NCI-H2171 treated with DMSO at 0.1 percent for 48 hours (cell line): ENCODE data around the gene PTPN22.
"Not testable (repeated sequence)": the region's sequence is repeated elsewhere in the genome, so short reads cannot be mapped to it uniquely, and the experiment has no call there.

Experiments
- DNase-seq: peaks from one replicate; lab custom pipeline; 2025; lab: John Stamatoyannopoulos, UW

The PTPN22 gene

DNA sequence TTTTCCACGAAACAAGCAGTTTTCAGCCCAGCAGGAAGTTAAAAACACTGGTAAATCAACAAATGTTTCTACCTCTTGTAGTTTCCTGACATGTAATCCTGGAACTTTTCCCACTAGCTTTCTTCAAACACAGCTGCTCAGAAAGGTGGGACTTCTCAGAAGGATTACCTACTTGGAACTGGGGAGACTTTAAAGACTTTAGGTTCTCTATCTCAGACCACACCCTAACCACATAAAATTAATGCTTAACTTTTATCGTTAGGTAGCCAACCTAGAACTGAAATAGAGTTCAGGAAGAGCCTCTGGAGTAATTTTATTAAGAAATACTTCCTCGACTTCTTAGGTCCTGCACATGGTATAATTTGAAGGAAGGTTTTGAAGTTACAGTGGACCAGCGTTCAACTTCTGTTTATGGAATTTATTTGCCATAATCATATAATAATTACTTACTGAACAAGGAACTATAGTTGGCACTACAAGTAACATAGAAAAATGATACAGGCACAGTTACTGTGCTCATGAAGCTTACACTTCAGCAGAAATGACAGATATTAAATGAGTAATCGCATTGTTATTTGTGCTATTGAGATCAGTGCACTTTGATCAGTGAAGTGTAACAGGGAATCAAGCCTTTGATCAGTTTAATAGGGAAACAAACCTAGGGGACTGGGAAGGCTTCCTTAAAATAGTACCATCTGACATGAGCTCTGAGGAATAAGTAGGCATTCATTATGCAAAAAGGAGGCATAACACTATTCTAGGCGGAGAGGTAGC lies 16.1 kb upstream of the PTPN22 start, which contains the start of gene BCL2L15:
Gene BCL2L15 (minus strand): TSS at position 180 of the 774 bp plus-strand sequence. CDS start 206 bp downstream, outside the sequence.
- DNase-seq: no peak

DNA sequence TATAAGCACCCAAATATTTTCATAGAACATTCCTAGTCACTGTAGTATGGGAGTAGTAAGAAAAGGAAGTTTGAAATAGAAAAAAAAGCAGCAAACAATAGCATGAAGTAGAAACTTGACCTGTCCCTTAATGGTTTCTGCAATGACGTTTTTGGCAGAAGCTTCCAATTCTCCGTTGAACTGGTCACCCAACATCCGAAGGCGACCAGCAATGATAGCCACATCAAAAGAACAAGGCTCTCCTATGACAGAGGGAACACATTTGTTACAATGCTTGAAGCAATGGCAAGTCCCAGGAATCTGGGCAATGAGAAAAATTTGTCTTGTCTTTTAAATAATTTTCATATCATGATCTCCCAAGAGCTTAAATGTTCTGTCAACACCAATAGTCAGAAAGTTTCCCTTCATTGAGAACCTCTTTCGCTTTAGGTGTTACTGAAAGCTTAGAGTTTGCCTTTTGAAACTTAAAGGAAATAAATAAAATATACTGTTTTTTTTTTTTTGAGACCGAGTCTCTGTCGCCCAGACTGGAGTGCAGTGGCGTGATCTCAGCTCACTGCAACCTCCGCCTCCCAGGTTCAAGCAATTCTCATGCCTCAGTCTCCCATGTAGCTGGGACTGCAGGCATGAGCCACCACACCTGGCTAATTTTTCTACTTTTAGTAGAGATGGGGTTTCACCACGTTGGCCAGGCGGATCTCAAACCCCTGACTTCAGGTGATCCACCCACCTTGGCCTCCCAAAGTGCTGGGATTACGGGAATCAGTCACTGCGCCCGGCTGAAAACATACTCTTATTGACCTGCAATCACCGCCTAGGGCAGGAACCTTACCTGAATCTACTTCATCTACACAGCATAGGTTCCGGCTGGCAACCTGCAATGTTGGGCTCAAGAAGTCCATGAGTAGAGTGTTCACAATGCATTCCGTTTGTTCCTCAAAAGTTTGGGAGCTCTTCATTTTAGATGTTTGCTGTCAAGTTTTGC lies 15.2 kb upstream of the PTPN22 start:
- DNase-seq: no peak

DNA sequence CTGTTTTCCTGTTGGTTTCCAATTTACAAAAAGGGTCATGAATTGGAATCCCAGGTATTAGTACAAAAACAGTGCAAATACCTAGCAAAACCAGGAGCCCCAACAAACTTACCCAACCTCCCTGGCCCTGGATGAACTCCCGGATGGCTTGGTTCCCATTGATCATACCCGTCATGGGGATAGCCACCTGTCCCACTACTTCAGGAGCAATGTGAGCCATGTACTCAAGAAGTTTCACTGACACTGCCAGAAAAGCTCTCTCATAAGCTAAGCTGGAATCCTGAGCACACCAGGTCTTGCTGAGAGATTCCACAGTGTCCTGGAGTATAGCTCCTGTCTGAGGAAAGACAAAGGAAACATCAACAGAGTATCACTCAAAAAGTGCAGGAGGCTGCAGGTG lies 10.1 kb upstream of the PTPN22 start:
- no peak for DNase-seq

DNA sequence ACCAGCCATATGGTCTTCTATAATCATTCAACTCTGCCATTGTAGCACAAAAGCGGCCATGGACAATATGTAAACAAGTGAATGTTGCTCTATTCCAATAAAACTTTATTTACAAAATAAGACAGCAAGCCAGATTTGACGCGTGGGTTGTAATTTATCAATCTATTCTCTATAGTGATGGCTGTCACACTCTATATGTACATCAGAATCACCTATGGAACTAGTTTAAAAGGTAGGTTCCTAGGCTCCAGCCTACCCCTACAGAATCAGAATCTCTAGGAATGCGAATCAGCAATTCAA lies 8.2 kb upstream of the PTPN22 start:
- DNase-seq: no peak

DNA sequence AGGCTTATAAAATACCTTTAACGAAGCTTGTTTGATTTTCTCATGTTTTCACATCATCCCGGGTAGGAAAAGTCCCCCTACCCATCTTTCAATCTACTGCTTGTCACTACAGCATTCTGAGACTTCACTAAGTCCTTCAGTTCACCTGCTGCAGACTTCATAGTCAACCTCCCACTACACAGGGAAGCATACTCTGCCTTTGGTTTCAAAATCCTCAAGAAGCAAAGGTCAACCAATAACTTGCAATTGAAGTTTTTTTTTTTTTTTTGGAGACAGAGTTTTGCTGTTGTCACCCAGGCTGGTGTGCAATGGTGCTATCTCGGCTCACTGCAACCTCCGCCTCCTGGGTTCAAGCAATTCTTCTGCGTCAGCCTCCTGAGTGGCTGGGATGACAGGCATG lies 4.7 kb upstream of the PTPN22 start:
- DNase-seq: no peak

DNA sequence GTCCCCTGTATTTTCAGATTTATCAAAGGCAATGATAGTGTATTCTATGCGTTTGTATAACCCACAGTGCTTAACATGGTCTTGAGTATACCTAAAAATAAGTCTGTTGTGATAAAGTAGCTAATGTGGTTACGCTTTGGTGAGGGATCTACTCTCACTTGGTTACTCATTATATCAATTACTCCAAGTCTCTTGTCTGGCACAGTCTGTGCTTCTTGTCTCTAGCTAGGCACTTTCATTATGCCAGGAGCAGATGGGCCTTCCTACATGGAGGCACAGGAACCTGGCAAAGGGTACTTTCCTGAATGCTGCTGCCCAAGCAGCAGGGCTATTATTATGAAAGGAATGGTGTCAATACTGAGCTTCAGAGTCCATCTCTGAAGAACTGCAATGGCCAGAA lies 4.2 kb upstream of the PTPN22 start:
- DNase-seq: peak; percentile 48

DNA sequence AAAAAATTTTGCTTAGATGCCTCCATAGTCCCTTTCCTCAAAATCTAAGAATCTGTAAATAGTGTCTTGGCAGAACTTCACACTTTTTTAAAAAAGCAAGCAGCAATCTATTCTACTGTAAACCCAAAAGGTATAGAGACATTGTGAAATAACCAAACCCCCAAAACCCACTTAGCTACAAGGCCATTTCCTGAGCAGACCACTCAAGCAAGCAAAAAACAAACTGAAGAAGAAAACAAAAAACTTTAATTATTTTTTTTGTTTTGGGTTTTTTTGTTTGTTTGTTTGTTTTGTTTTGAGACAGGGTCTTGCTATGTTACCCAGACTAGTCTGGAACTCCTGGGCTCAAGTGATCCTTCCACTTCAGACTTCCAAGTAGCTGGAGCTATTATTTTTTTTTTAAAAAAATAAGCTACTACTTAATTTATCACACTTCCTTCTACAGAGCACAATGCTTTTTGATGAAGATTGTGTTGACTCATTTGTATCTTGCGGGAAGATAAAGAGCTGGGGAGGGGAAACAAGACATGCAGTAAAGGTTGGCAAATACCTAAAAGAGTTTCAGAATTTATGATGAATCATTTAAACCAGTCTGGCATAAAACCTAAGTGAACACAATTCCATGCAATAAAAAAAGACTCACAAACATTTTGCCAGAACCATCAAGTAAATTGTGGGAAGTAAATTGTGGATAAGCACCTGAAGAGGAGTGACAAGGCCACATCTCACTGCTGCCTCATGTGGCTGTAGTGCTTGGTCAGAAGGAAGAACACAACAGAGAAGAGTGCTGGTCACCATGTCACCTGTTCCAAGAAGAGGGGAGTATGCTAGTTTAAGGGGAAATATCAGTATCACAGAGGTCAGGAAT lies 2.7 kb upstream of the PTPN22 start:
- DNase-seq: peak; percentile 23

DNA sequence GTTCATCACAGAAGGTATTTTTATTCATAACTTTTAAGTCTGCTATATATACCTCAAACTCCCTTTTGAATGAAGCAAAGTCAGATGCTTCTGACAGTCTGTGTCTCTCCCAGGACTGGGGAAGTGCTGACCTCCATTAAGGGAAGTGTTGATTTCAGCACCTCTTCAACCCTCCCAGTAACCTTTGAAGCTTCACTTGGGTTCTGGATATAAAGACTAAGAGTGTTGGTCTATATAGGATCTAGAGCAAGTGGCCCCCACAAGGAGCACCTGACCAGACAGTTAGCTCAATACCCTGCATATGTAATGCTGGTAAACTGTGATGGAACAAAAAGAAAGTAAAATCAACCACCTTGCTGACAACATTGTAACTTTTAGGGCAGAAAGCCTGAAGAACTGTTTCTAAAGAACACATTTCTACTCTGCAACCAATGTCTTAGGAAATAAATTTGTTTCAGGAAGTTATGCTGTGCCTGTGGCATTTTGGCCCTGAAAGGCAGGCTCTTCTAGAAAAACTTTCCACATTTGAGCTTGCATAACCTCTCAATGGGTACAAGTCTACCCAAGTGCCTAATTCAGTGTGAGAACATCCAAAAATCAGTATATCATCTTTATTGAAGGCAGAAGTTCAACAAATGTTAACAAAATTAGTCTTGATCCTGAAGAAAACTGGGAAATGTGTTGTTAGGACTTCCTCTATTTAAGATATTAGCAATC lies 865 bp upstream of the PTPN22 start:
- no peak for DNase-seq

DNA sequence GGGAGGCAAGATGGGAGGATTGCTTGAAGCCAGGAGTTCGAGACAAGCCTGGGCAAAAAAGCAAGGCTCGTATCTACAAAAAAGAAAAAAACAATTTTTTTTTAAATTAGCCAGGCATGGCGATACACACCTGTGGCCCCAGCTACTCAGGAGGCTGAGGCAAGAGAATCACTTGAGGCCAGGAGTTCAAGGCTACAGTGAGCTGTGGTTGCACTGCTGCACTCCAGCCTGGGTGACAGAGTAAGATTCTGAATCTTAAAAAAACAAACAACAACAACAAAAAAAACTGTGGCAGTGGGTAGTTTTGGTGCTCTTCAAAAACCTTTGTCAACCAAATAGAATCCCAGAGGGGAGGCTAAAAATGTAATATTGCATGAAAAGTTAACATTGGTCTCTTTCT lies 734 bp downstream of the PTPN22 start:
- DNase-seq: no peak

DNA sequence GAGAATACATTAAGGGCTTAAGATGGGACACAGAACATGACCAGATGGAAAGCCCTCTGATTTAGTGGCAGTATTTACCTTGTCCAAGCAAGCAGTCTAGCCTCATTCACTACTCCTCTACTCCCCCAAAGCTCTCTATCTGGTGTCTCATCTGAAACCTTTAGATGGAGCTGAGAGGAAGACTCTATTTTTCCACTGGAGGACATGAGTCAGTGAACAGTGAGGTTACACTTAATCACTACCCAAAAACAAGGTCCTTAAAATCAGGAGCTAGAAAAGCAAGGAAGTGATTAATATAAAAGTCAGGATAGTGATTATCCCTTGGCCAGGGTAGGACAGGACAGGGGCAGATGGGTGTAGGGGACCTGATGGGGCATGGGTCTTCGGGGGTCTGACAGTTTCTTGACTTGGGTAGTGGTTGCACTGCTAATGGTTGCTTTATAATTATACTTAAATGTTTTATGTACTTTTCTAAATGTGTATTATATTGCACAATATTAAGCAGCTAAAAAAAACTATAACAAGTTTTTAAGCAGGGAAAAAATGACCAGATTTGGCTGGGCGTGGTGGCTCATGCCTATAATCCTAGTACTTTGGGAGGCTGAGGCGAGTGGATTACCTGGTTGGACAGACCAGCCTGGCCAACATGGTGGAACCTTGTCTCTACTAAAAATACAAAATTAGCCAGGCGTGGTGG lies 3.0 kb downstream of the PTPN22 start:
- DNase-seq: no peak

DNA sequence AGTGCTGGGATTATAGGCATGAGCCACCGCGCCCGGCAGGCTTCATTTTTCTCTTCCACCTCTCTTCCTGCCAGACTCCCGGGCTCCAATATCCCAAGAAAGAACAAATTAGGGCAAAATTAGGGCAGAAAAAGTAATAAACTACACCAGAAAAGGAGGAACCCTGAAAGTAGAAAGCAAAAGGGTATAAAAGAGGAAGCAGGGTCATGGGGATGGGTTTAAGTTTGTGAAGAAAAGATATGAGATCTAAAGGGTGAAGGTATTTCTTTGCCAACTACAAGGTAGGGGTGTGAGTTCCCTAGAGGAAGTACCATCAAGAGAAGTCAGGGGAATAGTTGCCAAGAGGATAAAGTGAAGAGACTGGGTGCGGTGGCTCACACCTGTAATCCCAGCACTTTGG lies 9.9 kb downstream of the PTPN22 start:
- no peak for DNase-seq

DNA sequence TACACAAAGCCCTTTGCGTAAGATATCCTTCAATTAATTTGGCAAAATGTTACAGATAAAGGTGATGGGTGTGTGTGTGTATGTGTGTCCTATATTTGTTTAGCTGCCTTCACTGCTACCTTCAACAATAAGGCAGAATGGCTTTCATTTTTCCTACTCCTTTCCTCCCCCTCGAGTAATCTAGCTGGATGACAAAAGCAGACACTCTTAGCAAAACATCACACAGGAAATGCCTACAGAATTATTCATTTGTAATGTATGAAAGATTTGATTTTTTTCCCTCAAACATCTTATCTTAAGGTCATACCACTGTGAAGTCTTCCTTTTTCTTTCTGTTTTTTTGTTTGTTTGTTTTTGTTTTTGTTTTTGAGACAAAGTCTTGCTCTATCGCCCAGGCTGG lies 10.6 kb downstream of the PTPN22 start:
- no peak for DNase-seq

DNA sequence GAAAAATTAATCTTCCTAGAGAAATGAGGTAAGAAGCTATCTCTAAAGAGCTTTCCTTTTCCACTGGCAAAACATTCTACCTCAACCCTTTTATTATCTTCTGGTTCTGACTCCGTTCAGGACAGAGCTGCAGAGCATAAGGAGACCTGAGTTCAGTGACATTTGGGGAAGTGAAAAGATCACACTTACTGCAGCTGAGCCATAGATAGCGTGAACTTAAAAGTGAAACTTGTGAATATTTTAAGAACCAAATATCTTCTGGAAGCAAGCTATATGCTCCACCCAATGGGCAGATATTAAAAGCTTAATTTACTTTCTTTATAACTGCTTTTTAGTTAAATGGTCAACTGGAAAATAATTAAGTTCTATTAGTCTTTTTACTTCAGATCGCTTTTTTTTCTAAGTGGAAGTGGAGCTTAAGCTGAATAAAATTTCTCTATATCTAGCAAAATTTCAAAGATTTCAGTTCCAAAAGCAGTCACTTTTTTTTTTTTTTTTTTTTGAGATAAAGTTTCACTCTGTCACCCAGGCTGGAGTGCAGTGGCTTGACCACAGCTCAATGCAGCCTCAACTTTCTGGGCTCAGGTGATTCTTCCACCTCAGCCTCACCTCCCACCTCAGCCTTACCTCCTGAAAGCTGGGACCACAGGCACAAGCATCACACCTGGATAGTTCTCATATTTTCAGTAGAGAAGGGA lies 11.9 kb downstream of the PTPN22 start:
- DNase-seq: no peak

DNA sequence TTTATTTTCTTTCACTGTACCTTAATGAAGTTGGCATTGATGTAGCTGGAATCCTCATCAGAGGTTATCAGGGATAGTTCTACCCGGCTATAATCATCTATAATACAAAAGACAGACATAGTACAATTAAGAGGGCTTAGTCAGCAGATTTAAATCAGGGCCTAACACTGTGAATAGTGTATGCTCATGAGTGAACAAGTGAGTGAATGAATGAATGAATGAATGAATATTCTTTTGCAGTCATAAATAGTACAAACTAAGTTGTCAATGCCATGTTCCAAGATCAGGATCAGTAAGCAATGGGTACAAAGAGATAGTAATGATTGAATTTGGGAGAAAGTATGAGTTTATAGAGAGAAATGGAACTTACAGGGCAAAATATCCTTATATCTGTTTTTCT lies 12.5 kb downstream of the PTPN22 start:
- DNase-seq: no peak

DNA sequence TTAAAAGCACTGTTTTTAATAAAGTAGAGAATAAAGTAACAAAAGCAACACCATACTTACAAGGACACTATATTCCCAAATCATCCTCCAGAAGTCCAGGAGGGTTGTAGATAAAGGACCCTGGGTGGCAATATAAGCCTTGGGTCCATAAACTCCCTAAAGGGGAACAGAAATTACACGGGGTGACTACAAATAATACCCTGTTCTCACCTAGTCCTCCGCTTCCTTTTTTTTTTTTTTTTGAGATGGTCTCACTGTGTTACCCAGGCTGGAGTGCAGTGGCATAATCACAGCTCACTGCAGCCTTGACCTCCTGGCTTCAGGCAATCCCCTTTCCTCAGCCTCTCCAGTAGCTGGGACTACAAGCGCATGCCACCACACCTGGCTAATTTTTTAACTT lies 13.1 kb downstream of the PTPN22 start:
- no peak for DNase-seq

DNA sequence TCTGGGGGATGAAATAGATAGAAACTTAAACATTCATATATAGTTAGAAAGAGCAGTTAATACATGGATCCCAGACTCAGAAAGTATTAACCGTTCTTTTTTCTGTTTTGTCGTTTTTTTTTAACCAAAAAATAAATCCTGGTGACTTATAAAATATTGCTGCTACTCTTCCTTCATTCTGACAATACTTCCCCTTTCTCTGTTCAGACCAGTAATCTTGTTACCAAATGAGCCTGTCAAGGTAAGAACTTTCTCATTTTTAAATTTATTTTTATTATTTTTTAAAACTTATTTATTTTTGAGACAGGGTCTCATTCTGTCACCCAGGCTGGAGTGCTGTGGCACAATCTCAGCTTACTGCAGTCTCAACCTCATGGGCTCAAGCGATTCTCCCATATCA lies 13.7 kb downstream of the PTPN22 start:
- DNase-seq: no peak

DNA sequence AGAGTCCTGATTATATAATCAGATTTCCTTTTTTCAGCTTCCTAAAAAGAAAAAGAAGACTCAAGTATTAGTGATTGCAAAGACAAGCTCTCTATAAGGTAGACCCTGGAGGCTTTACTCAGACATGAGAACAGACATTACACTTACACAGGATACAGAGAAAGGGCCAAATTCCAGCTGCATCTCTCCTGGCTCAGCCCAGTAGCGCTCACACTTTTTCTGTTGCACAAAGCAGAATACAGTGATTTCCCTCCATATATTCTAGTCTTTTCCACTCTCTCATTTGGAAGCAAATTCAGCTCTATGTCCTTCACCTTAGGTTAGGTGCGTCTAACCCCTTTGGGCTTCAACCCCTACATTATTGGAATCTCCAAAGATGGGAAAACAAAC lies 15.1 kb downstream of the PTPN22 start:
- no peak for DNase-seq

DNA sequence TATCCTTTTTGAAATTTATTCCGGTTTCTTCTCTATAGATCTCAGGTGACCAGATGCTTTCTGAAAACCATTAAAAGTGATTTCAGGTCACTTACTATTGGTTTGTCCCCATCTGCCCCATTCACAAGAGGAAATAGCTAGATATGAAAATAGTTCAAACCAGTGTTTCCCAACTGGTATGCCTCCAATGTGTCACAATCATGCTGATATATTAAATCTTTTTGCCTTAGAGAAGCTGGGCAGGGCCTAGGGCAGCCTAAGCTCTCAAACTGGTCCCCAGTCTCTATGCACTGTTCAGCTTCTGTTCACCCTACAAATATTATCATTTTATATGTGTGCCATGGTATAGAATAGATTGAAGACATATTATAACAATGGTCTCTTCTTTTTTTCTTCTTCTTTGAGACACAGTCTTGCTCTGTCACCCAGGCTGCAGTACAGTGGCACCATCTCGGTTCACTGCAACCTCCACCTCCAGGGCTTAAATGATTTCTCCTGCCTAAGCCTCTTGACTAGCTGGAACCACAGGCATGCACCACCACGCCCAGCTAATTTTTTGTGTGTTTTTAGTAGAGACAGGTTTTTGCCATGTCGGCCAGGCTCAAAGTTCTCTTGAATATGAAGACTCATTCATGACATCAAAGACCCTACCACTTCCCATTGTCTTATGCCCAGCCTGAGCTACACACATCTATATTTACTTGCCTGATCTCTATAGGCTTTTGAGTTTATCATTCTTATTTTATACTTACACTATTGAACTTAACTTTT lies 15.7 kb downstream of the PTPN22 start:
- no peak for DNase-seq

DNA sequence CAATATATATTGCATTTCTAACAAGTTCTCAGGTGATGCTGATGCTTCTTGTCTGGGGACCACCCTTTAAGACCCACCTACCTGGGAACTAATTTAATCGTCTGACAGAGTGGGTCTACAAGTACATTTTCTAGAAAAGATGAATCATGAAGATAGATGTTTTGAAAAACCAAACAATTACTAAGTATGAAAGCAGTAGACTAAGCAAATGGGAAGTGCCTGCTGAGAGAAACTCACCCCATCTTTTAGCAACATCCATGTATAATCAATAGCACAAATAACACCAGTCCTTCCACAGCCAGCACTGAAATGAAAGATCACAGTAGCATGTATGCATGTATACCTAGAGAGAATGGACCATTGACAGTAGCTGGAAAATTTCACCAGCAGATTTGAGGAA lies 17.3 kb downstream of the PTPN22 start:
- no peak for DNase-seq

DNA sequence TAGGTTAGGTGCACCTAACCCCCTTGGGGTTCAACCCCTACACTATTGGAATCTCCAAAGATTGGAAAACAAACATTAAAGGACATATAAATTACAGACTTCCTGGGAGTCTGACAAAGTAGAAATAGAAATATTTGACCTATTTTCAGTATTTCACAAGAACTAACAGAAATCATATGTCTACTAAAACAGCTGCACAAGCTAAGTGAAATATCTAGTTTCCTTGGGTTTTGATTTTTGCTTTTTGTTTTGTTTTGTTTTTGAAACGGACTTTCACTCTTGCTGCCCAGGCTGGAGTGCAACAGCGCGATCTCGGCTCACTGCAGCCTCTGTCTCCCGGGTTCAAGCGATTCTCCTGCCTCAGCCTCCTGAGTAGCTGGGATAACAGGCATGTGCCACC lies 18.8 kb downstream of the PTPN22 start:
- DNase-seq: not testable (repeated sequence)
